NT2/D1 (cell line): ENCODE measurements around the gene ECHDC3.

Source experiments
- SUZ12 ChIP-seq: IDR thresholded peaks from 2 replicates; pipeline ENCODE4 v1.6.1; 2011; ENCODE audit not compliant: insufficient read length, insufficient read depth; ENCODE audit errors: extremely low read depth
- ZNF274 ChIP-seq: IDR thresholded peaks from 2 replicates; pipeline ENCODE4 v1.6.1; 2011; ENCODE audit warnings: mild to moderate bottlenecking, low read depth, low read length

DNA sequence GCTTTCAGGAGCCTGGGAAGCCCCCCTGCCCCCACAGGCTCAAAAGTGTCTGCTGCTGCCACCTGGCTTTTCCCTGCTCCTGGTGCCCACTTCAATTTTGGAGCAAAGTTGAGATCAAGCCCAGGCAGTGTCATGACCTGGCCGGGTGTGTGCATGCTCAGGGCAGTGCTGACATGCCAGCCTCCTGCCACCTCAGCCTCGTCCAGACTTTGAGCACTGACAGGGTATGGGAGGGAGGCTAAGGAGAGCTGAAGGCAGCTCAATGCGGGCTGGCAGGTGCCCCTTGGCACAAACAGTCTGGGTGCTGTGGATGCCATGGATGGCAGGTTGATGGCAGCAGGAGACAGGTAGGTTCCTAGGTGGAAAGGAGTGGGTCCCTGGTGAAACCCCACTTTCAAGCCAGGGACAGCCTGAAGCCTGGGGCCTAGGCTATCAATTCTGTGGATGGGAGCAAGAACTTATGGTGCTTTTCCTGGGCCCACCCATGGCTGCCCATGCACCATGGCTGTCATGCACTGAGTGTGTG is 12.3 kb upstream of the ECHDC3 start:
- TF ChIP-seq ZNF274 (no peak), SUZ12 (no peak)
